ENCODE results near the gene GPC3.

Gene GPC3

GRCh38 chrX:133495464-133496391 lies 489.7 kb downstream of the GPC3 start:
- in situ Hi-C loops (cut with HindIII; ENCODE audit: low sequenced_read_pairs): no loop called here
- no peak for TF ChIP-seq CTCF (IDR thresholded peaks at IDR 0.05; ENCODE audit: low read depth, low read length)
- DNase-seq (ENCODE audit: low read depth, low spot score): peak; percentile 67
- H3K4me3 ChIP-seq (ENCODE audit: low read depth, low read length): no peak overlapping the region

GRCh38 chrX:133493366-133493765 lies 492.0 kb downstream of the GPC3 start:
- no peak overlapping the region for H3K4me3 ChIP-seq (ENCODE audit: low read depth, low read length)
- in situ Hi-C loops (cut with HindIII; ENCODE audit: low sequenced_read_pairs): no loop called here
- DNase-seq (ENCODE audit: low read depth, low spot score): no peak
- TF ChIP-seq CTCF (IDR thresholded peaks at IDR 0.05; ENCODE audit: low read depth, low read length): no peak

GRCh38 chrX:133490955-133491354 lies 494.4 kb downstream of the GPC3 start:
- DNase-seq (ENCODE audit: low read depth, low spot score): no peak
- in situ Hi-C loops (cut with HindIII; ENCODE audit: low sequenced_read_pairs): no loop called here
- no peak overlapping the region for H3K4me3 ChIP-seq (ENCODE audit: low read depth, low read length)
- TF ChIP-seq CTCF (IDR thresholded peaks at IDR 0.05; ENCODE audit: low read depth, low read length): no peak

Measured in astrocyte of the spinal cord (primary cell).